HUDEP-2 (cell line): ENCODE measurements around the gene NAV2.
"Not testable (repeated sequence)": the region's sequence is repeated elsewhere in the genome, so short reads cannot be mapped to it uniquely, and the experiment has no call there.

ENCODE experiments used
- DNase-seq, 76 experiments: peaks; one replicate each; lab custom pipeline; 2025; ENCODE audit not compliant: unreplicated experiment in 76 of 76; lab: John Stamatoyannopoulos, UW

NAV2 gene

DNA sequence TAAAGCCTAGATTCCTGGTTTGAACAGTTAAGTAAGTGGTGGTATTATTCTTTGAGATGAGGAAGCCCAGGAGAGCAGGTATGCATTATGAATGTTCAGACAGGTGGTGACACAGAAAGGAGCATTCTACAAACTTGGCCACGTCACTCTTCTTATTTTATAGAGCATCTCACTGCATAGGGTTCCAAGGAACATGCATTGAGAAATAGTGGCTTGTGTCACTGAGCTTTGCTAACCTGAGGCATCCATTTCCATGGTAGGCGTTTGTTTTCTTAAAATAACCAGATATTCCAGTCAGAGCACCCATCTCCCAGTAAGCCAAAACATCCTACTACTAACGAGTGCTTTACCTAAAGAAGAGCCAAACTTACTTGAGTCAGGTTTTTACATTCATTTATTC lies 169.7 kb downstream of the NAV2 start:
- DNase-seq: no peak

DNA sequence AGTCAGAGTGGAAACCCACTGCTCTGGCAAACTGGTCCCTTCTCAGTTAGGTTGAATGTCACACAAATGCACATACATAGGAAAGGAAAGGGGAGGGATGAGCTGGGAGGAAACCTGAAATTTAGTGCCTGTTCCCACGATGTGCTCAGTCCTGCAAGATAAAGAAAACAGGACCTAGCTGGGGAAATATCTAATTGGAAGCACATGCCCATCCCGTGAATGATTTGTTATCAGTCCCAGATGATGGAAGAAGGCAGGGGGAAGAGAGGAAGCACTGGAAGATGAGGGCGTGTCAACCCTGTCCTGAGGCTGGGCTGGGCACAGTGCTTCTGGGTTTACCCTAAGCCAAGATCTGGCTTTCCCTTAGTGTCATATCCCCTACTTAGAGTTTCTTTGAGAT lies 173.9 kb downstream of the NAV2 start:
- DNase-seq: no peak

DNA sequence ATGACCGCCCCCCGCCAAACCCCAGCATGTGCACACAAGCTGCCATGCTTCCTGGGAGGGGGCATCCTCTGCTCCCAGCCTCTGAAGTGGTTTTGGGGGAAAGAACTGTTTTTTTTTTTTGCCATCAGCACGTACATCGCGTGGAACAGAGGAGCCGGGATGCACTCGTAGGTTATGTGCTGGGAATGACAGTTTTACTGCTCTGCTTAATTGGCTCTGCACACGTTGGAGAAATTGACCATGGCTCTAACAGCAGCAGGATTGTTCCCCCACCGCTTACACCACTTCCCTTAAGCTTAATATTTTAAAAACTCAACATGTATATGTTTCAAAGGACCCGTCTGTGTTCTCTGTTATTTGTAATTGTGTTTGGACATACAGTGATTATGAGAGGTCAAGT lies 175.2 kb downstream of the NAV2 start:
- DNase-seq: no peak

DNA sequence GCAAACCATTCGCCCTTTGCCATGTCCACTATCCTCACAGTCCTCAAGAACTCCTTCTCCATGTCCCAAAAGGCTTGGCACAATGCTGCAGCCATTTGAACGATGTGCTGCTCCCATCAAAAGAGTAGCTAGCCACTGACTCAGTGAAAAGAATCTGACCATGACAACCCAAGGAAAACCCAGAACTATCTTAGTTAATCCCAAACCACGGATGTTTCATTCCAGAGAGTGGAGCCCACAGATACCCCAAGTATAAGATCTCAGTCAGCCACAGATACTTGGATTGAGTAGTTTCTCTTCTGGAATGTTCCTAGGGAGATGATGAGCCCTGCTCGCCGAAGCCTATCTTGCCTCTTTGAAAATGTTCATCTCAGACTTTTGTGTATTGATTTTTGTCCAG lies 176.9 kb downstream of the NAV2 start:
- no peak for DNase-seq

DNA sequence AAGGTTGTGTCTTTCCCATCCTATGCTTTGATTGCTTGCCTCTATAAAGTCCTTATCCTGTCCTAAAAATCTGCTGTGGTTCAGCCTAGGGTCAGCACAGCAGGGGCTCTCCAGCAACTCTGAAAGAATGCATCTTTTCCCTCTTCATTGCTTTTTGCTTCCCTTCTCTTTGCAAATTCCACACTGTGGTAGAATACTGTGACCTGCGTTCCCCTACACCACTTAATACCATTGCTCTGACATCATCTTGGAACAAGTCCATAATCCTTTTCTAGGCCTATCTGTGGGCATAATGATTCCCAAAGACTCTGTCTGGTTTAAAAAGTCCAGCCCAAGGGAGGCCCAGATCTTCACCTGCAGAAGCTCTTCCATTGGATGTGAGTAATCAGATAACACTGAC lies 177.7 kb downstream of the NAV2 start:
- no peak for DNase-seq

DNA sequence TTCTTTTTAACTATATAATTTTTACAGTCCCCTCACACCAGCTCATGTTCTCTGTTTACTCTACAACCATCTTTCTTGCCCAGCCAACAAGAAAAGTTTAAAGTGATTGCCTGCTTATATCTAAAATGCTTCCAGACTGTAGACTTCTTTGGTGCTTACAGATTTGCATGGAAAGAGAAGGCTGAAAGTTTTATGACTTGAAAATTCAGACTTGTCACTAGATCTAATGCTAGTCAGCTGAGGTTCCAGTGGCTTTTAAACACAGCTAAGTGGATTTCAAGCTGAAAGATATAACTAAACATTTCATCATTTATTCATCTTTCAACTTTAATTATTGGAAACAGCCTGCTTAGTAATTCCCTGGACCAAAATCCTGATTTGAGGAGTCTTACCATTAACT lies 178.4 kb downstream of the NAV2 start:
- no peak for DNase-seq

DNA sequence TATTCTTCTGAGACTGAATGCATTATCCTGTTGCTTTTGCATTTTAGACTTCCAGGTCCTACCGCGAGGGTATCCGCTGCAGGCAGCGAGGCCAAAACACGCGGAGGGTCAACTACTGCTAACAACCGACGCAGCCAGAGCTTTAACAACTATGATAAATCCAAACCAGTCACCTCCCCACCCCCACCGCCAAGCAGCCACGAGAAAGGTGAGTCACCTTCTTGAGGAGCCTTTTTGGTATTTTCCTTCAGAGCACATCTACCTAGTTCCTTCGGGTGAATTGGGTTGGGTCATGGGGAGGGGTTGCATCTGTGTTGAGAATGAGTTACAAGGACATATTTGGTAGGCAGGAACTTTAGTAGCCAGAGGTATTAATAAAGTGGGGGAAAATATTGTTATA lies 179.8 kb downstream of the NAV2 start:
- DNase-seq: no peak

DNA sequence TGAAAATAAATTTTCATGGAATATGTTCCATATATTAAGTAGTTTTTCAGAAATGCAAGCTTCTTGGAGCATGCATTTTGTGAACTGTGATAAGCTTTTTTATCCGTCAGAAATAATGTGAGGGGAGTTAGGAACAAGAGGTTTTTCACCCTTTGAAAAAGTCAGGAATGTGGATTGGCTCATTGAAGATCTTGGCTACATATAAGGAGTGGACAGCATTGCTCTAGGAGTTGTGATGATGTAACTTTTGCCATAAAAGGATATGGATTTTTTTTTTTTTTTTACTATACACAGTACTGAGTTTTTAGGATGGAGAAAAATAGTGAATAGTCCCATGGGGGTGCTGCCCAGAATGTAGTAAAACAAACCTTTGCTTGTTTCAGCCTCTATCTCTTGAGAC lies 180.2 kb downstream of the NAV2 start:
- DNase-seq: no peak

DNA sequence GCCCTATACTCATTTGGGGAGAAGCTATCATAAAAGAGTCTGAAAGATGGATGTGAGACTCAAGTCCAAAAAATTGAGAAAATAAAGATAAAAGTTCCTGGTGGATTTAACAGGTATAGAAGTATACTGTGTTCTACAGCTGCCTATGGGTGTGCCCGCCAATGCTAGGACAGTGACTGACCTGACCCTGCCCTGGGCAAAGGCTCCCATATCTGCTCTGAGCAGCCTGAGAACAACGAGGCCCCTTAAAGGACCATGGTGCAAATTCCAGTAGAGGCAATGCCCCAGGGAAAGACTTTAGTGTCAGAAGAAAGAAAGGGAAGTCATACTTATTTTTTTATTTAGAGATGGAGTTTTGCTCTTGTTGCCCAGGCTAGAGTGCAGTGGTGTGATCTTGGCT lies 181.8 kb downstream of the NAV2 start:
- no peak for DNase-seq

DNA sequence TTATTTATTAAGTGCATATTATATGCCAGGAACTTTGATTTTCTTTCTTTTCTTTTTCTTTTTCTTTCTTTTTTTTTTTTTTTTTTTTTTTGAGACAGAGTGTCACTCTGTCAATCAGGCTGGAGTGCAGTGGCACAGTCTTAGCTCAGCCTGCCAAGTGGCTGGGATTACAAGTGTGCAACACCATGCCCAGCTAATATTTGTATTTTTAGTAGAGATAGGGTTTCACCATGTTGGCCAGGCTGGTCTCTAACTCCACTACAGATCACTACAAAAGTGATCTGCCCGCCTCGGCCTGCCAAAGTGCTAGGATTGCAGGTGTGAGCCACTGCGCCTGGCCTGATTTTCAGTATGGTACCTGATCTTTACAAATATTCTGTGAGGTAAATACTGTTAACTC lies 182.4 kb downstream of the NAV2 start:
- not testable (repeated sequence) for DNase-seq

DNA sequence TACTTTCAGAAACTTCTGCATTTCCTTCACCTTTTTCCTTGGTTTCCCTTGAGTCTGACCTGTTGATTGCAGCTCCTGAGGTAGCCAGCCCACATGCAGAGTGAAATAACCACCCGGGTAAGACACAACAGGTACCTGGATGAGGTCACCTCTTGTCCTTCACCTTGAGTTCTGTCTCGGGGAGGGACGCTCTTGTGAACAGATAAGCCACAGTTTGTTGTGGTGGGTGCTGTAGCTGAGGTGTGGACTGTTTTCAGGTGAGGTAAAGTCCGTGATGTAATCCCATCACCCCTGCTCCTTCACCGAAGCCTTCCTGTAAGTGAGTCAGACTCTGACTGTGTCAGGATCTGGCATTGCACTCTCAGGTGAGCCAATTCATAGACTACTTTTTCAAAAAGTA lies 183.1 kb downstream of the NAV2 start:
- no peak for DNase-seq

DNA sequence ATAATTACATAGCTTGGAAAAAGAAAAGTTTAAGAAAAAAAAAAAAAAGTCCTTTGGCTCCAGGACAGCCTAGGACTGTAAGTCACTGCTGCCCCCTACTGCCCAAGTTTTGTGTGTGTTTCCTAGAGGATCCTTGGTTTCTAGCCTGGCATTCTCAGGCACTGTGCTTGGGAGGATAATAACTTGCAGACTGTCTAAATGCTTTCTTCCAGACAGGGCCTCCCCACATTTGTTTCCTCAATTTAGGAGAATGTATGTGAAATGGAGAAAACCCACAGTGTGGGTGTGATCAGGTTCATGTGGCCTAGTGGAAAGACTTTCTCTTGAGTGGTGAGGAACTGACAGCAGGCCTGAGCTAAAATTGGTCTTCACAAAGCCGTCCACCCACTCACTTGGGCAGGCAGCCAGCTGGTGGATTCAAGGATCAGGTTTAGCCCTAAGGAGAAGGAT lies 191.0 kb downstream of the NAV2 start:
- peak in 46 of 76 experiments; percentile 2 to 61 (median 34) for DNase-seq

DNA sequence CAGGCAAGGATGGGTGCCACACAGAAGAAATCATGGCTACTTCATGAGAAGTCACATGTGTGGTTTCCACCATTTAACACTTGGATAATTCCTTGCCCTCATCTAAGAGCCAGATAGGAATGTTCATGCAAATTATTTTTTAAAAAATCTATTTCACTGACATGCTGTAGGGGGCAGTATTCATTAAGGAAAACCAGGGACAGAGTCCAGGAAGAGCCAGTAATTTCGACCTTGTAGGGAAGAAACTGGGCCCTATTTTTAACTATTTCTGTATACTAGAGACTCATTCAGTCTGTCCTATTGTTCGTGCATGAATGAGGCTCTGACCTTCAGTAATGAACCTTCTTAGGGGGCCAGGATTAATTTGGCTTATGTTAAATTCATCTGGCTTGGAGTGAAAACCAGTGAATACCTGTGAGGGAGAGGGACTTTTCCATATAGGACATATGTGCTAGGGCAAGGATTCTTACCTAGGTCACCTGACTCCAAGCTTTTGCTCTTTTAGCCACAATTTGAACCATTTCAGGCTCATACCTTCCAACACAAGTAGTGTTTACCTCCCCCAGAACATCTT lies 192.7 kb downstream of the NAV2 start:
- peak in 2 of 76 experiments; percentile 2 to 10 for DNase-seq

DNA sequence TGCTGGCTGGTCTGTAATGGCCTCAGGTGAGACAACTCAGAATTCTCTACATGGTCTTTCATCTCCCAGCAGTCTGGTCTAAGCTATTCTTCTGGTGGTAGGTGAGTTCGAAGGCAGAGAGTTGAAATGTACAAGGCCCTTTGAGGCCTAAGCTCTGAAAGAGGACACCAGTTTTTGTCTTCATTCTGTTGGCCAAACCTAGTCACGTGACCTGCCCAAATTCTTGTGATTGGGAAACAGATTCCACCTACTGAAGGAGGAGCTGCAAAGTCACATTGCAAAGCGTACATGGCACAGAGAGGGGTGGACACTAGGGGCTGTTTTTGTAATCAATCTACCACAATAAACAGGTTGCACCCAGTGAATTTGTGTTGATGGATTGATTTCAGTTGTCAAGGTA lies 193.5 kb downstream of the NAV2 start:
- DNase-seq: peak in 1 of 76 experiments; percentile 3

DNA sequence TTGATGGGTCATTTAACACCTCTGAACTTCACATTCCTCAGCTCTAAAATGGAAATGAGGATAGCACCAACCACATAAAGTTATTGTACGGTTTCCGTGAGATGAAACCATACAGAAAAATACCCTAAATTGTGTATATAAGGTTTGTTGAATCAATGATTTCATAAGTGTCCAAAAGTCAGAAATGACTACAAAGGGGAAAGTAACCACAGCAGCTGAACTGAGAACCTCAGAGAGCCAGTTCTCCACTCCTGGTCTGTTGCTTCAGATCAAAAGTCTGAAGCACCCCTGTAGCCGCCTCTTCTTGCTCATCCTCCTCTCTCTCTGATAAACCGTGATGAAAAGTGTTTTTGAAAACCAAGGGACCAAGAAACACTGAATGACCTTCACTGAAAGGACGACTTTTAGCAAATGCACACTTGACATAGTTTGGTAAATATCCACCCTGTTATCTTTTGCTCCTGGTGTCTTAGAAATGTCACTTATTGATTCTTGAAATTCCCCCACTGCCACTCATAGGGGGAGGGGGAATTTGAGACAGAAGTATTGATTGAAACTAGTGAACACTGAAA lies 194.5 kb downstream of the NAV2 start:
- no peak for DNase-seq

DNA sequence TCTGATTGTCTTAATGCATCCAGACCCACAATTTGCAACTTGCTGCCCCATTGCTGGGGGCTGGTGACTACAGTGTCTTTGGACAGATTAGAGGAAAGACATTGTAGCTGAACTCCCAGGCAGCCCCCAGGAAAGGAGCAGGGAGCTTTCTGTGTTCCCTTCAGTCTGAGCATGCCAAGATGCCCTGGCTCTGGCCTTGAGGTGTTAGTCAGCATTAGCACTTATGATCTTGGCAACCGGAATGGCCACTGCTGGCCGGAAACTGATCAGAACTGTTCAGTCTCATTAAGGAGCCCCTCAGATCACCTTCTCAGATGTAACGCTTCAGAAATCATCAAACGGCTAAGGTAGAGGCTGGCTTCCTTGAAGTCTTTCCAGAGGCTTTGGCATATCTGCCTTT lies 195.2 kb downstream of the NAV2 start:
- no peak for DNase-seq

DNA sequence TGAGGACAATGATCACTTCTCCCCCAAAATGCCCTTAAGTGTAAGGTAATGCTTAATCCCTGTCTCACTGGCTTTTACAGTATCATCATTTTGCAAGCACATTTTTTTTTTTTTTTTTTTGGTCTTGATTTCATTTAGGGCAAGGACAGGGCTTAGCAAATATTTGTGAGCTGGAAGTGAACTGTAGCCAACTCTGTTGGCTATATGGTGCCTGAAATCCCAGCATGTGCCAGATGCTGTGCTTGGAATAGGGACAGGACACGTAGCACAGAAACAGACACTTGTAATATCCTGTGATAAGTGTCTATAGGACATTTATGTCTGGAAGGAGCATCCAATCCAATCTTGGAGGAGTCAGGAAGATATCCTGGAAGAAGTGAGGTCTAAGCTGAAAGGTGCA lies 198.3 kb downstream of the NAV2 start:
- DNase-seq: no peak

DNA sequence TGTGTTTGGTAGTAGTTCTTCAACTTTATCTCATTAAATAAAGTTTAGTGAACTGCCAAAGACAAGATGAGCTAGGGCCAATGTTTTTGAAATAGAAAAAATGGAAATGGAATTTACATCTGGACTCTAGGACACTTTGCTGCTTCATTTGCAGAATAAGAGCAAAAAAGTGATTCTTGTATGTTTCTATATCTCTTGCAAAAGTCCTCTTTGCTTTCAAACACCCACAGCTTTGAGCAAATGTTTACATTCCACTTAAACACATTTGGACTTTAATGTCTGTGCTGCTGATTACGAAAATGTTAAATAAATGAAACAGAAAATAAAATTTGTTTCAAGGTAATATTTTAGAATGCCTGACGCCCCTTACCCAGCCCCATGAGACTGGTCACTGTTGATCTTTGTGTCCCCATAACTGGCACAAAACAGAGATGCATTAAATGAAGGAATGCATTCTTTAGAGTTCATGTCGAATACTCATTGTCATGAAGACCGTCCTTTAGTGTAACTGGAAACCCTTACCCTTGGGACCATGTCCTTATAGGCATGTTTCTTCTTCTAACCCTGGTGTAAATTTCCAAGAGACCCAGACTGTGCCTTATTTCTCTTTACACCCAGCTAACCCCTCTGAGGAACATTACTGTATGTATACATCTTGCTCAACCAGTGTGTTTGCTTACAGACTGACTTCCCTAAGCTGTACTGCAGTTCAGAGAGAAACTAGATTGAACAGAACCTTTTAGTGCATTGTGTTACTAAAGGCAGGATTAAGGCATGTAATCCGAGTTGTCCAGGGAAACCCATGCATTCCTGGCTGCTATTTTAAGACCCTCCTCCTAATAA lies 199.7 kb downstream of the NAV2 start:
- no peak for DNase-seq

DNA sequence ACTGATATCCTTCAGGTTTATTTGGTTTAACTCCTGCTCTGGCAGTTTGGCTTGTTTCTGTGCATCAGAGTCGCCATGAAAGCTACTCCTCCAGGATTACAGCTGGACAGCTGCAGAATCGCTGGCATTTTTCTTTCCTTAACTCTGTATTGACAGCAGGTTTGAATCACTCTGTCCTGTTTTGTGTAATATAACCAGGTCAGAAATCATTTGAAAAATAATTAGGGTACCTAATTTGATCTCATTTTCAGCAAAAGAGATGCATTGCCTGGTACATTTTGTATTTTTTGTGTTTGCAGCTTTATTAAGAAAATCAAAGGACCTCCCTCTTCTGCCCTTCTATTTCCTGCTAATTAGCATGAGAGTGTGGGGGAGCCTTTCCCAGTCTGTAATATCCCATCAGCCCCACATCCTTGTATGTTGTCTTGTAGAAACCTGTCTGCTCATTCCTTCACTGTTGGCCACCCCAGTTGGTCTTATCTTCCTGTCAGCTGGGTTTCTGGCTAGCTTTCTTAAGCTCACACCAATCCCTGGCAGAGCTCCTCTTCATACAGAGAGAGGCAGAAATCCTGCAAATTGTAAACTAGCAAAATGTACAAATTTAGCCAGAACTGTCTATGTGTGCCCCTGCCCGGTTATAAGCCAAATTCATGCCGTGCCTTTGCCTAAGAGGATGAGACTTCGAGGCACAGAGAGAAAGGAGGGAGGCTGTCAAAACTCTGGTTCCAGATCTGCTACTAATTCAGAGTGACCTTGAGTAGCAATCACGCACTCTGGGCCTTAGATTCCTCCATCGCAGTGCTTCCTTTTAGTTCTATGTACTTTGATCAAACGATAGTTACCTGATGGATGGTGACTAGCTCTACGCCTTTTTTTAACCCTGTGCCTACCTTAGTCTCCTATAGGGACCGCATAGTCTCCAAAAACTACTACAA lies 200.6 kb downstream of the NAV2 start:
- DNase-seq: no peak

DNA sequence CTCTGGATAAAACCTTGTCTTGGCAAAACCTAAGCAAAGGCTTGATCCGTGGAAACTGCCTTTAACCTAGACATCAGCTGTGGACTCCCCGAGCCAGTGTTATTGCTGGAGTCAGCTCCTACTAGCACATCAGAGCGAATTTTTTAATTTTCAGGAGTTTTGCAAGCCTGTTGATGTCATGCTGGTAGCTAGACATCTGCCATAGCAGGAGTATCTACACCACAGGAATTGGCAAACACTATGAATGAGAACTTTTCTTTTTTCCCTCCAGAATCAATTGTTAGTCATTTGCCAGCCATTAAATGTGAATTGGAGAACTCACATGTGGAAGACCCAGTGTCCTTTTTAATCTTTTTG lies 201.2 kb downstream of the NAV2 start:
- no peak for DNase-seq

DNA sequence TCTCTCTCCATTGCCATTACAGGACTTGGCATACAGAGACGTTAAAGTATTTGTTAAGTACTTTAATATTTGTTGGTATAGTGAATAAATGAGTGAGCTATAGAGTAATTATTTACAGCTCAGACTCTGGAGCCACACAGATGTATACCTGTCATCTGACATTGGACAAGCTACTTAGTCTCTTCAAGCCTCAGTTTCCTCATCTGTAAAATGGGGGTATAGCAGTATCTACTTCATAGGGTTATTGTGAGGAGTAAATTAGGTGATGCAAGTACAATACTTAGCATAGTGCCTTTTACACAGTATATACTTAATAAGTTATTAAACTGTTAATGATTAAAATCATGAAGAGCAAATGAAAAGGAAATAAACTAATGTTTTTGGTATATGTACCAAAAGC lies 203.2 kb downstream of the NAV2 start:
- no peak for DNase-seq
